Astrocyte (in vitro differentiated cells and primary cell): ENCODE data around the gene CBS.

ENCODE experiments used
- EZH2 ChIP-seq: IDR thresholded peaks from 2 replicates; pipeline ENCODE4 v1.6.1; 2012; ENCODE audit warnings: mild to moderate bottlenecking, low read length, inconsistent platforms; ENCODE audit not compliant: insufficient read depth
- TF ChIP-seq, protein P1 (sequence below): IDR thresholded peaks from 2 replicates; pipeline ENCODE4 v1.5.1; 2011; ENCODE audit warnings: low read depth, mild to moderate bottlenecking, inconsistent platforms, low read length, moderate library complexity; ENCODE audit not compliant: insufficient read depth

DNA sequence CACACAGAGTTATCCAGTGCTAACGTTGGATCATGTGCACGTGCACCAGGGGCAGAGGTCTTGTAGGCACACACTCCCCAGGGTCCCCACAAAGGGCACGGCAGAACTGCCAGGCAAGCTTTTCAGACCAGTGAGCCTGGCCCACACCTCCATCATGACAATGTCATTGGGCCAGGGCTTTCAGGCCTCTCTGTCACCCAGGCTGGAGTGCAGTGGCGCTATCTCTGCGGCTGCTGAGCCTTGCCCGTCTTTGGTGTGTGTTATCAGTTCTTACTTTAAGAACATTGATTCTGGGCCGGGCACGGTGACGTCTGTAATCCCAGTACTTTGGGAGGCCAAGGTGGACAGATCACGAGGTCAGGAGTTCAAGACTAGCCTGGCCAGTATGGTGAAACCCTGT is 57.1 kb downstream of the CBS start:
- TF ChIP-seq, protein P1, sequence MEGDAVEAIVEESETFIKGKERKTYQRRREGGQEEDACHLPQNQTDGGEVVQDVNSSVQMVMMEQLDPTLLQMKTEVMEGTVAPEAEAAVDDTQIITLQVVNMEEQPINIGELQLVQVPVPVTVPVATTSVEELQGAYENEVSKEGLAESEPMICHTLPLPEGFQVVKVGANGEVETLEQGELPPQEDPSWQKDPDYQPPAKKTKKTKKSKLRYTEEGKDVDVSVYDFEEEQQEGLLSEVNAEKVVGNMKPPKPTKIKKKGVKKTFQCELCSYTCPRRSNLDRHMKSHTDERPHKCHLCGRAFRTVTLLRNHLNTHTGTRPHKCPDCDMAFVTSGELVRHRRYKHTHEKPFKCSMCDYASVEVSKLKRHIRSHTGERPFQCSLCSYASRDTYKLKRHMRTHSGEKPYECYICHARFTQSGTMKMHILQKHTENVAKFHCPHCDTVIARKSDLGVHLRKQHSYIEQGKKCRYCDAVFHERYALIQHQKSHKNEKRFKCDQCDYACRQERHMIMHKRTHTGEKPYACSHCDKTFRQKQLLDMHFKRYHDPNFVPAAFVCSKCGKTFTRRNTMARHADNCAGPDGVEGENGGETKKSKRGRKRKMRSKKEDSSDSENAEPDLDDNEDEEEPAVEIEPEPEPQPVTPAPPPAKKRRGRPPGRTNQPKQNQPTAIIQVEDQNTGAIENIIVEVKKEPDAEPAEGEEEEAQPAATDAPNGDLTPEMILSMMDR, result no peak
- TF ChIP-seq EZH2, result no peak
